Gastrocnemius medialis (tissue), 4 donors: ENCODE measurements around the gene CYS1. TPM values are rescaled to one million over a fixed set of nuclear protein-coding genes. Genes with fewer than 3 reads are reported as not detected.

Source experiments
- ATAC-seq, 2 donors: fragments of 150-250 bp; one replicate each; pipeline ENCODE4 v1.9.1; 2016
- DNase-seq, 2 donors: peaks; one replicate each; pipeline ENCODE4 v3.0.0-alpha.2; 2019
- H3K27ac ChIP-seq, 4 donors: fragments of 200-600 bp; sonication (generic); 1 replicate in 1 of 4; 2 replicates in 3 of 4; pipeline ENCODE4 v1.5.1; 2016 to 2018; ENCODE audit warnings: mild to moderate bottlenecking in 2 of 4, moderate library complexity in 1 of 4
- H3K27me3 ChIP-seq, 3 donors: fragments of 200-600 bp; sonication (generic) in 2 of 3; 1 replicate in 1 of 3; 2 replicates in 2 of 3; pipeline versions ENCODE4 v1.5.1 to v1.6.0; 2016 to 2019; ENCODE audit warnings: mild to moderate bottlenecking in 1 of 3, moderate library complexity in 1 of 3
- H3K36me3 ChIP-seq, 2 donors: fragments of 200-600 bp; sonication (generic) in 1 of 2; one replicate each; pipeline ENCODE4 v1.5.1; 2017 to 2018
- H3K4me1 ChIP-seq, 2 donors: fragments of 200-600 bp; sonication (generic) in 1 of 2; one replicate each; pipeline ENCODE4 v1.5.1; 2016 to 2017; ENCODE audit warnings: mild to moderate bottlenecking in 2 of 2
- H3K4me3 ChIP-seq, 4 donors: fragments of 200-600 bp; sonication (generic) in 3 of 4; 1 replicate in 1 of 4; 2 replicates in 3 of 4; pipeline ENCODE4 v1.5.1; 2016 to 2019; ENCODE audit warnings: mild to moderate bottlenecking in 2 of 4
- H3K9me3 ChIP-seq, 3 donors: fragments of 200-600 bp; sonication (generic) in 2 of 3; 1 replicate in 1 of 3; 2 replicates in 2 of 3; pipeline ENCODE4 v1.5.1; 2016 to 2019
- CTCF ChIP-seq, 5 experiments: fragments of 450-650 bp in 3 of 5; fragments of 200-600 bp in 2 of 5; sonication (generic) in 2 of 5; IDR thresholded peaks in 4 of 5; conservative IDR thresholded peaks in 1 of 5; 1 replicate in 4 of 5; 2 replicates in 1 of 5; pipeline ENCODE4 v1.5.1; 2016 to 2019; ENCODE audit warnings: antibody characterized with exemption in 5 of 5, mild to moderate bottlenecking in 3 of 5, moderate library complexity in 3 of 5
- POLR2A ChIP-seq, 2 donors: fragments of 450-650 bp; IDR thresholded peaks; one replicate each; pipeline ENCODE4 v1.6.1; 2017; ENCODE audit warnings: antibody characterized with exemption in 2 of 2, mild to moderate bottlenecking in 2 of 2, moderate library complexity in 2 of 2
- in situ Hi-C, 4 donors: fragments of 200-750 bp; cut with MboI; loops; one replicate each; pipeline versions ENCODE4 v1.15.0 to v1.8.0; 2017; ENCODE audit warnings: low sequenced_read_pairs in 4 of 4
- intact Hi-C: fragments of 100-400 bp; cut with DNase I; formaldehyde crosslinking; loops from one replicate; pipeline ENCODE4 v1.15.1; 2023; ENCODE audit warnings: low total_unique reads
- total RNA-seq, 4 donors: library from RNA; depleted of rRNA; stranded (reverse); fragments of >200 nt; gene quantifications; one replicate each; pipeline versions ENCODE4 v1.1.0 to v1.2.3, GENCODE V29; 2016

The CYS1 gene
- total RNA-seq, 4 donors from 2014 or later, result 0.10 to 0.42 (median 0.18) TPM; not detected in 1

- H3K4me1 ChIP-seq, result no peaks in the 10 kb centered on the region
- intact Hi-C loops, result no loop called here
- no peak overlapping the region for H3K27ac ChIP-seq
- no peak for ATAC-seq
- no peaks in the 10 kb centered on the region for H3K36me3 ChIP-seq
- TF ChIP-seq CTCF (IDR thresholded peaks at IDR 0.05 in 4 of 5, conservative IDR thresholded peaks at IDR 0.05 in 1 of 5) (no peak), POLR2A (IDR thresholded peaks at IDR 0.05) (no peak)
- H3K4me3 ChIP-seq, result no peak overlapping the region
- no peak for DNase-seq
- in situ Hi-C loops, result no loop called here
- no peaks in the 10 kb centered on the region for H3K27me3 ChIP-seq
- no peaks in the 10 kb centered on the region for H3K9me3 ChIP-seq
Observed at GRCh38 chr2:10019602-10020400, 60.4 kb downstream of the CYS1 start.

- no peak overlapping the region for H3K27ac ChIP-seq
- DNase-seq, result no peak
- in situ Hi-C loops (no loop called here), intact Hi-C loops (no loop called here)
- no peaks in the 10 kb centered on the region for H3K4me1 ChIP-seq
- no peak overlapping the region for H3K4me3 ChIP-seq
- no peaks in the 10 kb centered on the region for H3K36me3 ChIP-seq
- ATAC-seq, result no peak
- H3K9me3 ChIP-seq, result no peaks in the 10 kb centered on the region
- no peak for TF ChIP-seq CTCF (IDR thresholded peaks at IDR 0.05 in 4 of 5, conservative IDR thresholded peaks at IDR 0.05 in 1 of 5)
- no peaks in the 10 kb centered on the region for H3K27me3 ChIP-seq
Observed at GRCh38 chr2:10019174-10019573, 61.0 kb downstream of the CYS1 start.

GRCh38 chr2:10017313-10017941 is 62.8 kb downstream of the CYS1 start:
- TF ChIP-seq POLR2A (IDR thresholded peaks at IDR 0.05) (no peak), CTCF (IDR thresholded peaks at IDR 0.05 in 4 of 5, conservative IDR thresholded peaks at IDR 0.05 in 1 of 5) (no peak)
- H3K9me3 ChIP-seq, result no peaks in the 10 kb centered on the region
- in situ Hi-C loops (no loop called here), intact Hi-C loops (no loop called here)
- H3K27me3 ChIP-seq, result no peaks in the 10 kb centered on the region
- H3K27ac ChIP-seq, result no peak overlapping the region
- no peak for ATAC-seq
- H3K4me1 ChIP-seq, result no peaks in the 10 kb centered on the region
- no peaks in the 10 kb centered on the region for H3K36me3 ChIP-seq
- no peak overlapping the region for H3K4me3 ChIP-seq
- DNase-seq, result no peak

- ATAC-seq, result no peak
- Histone ChIP-seq H3K36me3 (no peaks in the 10 kb centered on the region), H3K4me1 (no peaks in the 10 kb centered on the region), H3K4me3 (no peak overlapping the region), H3K9me3 (no peaks in the 10 kb centered on the region), H3K27me3 (no peaks in the 10 kb centered on the region), H3K27ac (no peak overlapping the region)
- intact Hi-C loops (no loop called here), in situ Hi-C loops (no loop called here)
- no peak for DNase-seq
- TF ChIP-seq POLR2A (IDR thresholded peaks at IDR 0.05), result no peak
- TF ChIP-seq CTCF (IDR thresholded peaks at IDR 0.05 in 4 of 5, conservative IDR thresholded peaks at IDR 0.05 in 1 of 5), result no peak
Observed at GRCh38 chr2:10016802-10017258, 63.4 kb downstream of the CYS1 start.
